Measurements from ENCODE around the gene H6PD. TPM values are rescaled to one million over a fixed set of nuclear protein-coding genes. Genes with fewer than 3 reads are reported as not detected.

Gene H6PD
- total RNA-seq, 8 experiments from 2014 or later = 6.8 to 23.4 (median 9.3) TPM

DNA sequence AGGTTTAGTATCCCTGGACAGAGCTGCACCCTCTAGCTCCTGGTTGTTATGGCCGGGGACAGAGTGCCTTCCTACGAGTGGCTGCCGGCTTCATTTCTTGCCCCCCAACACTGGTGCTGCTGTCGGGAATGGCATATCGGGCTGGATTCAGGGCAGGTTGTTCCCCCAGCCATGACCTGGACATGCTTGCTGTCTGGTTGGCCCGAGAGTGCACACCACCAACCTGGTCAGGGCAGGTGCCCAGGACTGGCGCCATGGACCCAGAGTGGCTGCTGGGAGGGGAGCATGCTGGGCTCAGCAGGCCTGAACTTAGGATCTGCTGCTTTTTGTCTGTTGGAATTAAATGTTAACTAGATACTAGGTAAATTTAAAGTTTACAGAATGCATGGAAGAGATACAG, 21.8 kb downstream of the H6PD start:
- in situ Hi-C loops (cut with MboI; ENCODE audit: low pct_unique_long_range_greater_than_20kb in 2 of 9, low sequenced_read_pairs in 9 of 9, unreplicated experiment in 9 of 9) = loop anchor here in 5 of 9 experiments (25.0 kb wide), 1 partner anchor 231 kb away; no protein-coding TSS in a partner anchor

DNA sequence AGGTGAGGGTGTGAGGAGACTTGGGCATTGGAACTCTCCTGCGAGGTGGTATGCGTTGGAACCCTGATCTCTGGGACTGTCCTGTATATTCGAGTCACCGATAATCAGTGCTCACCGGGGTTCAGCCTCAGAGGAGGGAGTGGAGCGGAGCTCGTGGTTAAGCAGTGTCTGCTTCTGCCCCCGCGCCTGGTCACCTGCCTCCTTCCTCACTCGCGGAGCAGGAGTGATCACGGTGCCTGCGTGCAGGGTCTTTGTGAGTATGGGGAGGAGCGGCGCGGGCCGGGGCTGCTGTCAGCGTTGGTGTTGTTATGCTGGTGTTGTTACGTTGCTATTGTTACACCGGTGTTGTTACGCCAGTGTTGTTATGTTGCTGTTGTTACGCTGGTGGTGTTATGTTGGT, 23.3 kb downstream of the H6PD start:
- in situ Hi-C loops (cut with MboI; ENCODE audit: low pct_unique_long_range_greater_than_20kb in 2 of 9, low sequenced_read_pairs in 9 of 9, unreplicated experiment in 9 of 9) = loop anchor here in 5 of 9 experiments (25.0 kb wide), 1 partner anchor 229 kb away; no protein-coding TSS in a partner anchor
- peaks cover 14 to 18% of the 10 kb centered on the region in 2 donors for H3K4me1 ChIP-seq (replicated peaks in 1 of 2)
- no peak overlapping the region for H3K4me3 ChIP-seq
- WGBS, 10 experiments = 84 to 100% (median 90%) methylated on average over 2 to 19 of the region's 22 CpGs; no CpG with 5 or more reads in 2 of the 10 experiments
- ATAC-seq (replicated peaks in 6 of 8) = peak in 1 of 8 experiments; percentile 20
- H3K27ac ChIP-seq = no peak overlapping the region

More for the DNA sequence above, 21.8 kb downstream of the H6PD start:
- no peak for ATAC-seq (replicated peaks in 6 of 8)
- no peak overlapping the region for H3K27ac ChIP-seq
- H3K4me1 ChIP-seq (replicated peaks in 1 of 2) = peaks cover 26 to 33% of the 10 kb centered on the region in 2 donors
- 89 to 100% (median 92%) methylated on average over 3 to 7 of the region's 7 CpGs; no CpG with 5 or more reads in 5 of the 10 experiments for WGBS, 10 experiments
- no peak overlapping the region for H3K4me3 ChIP-seq

DNA sequence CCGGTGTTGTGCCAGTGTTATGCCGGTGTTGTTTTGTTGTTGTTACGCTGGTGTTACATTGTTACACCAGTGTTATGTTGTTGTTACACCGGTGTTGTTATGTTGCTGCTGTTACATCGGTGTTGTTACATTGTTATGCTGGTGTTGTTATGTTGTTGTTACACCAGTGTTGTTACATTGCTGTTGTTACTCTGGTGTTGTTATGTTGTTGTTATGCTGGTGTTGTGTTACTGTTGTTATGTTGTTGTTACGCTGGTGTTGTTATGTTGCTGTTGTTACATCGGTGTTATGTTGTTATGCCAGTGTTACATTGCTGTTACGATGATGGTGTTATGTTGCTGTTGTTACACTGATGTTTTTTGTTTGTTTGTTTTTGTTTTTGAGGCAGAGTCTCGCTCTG, 24.1 kb downstream of the H6PD start:
- in situ Hi-C loops (cut with MboI; ENCODE audit: low pct_unique_long_range_greater_than_20kb in 2 of 9, low sequenced_read_pairs in 9 of 9, unreplicated experiment in 9 of 9) = loop anchor here in 5 of 9 experiments (25.0 kb wide), 1 partner anchor 229 kb away; no protein-coding TSS in a partner anchor
- Histone ChIP-seq H3K27ac (no peak overlapping the region), H3K4me1 (replicated peaks in 1 of 2) (peaks cover 6 to 11% of the 10 kb centered on the region in 2 donors), H3K4me3 (no peak overlapping the region)
- ATAC-seq (replicated peaks in 6 of 8) = no peak
- 93 to 98% (median 97%) methylated on average over 3 to 9 of the region's 9 CpGs; no CpG with 5 or more reads in 2 of the 10 experiments for WGBS, 10 experiments

DNA sequence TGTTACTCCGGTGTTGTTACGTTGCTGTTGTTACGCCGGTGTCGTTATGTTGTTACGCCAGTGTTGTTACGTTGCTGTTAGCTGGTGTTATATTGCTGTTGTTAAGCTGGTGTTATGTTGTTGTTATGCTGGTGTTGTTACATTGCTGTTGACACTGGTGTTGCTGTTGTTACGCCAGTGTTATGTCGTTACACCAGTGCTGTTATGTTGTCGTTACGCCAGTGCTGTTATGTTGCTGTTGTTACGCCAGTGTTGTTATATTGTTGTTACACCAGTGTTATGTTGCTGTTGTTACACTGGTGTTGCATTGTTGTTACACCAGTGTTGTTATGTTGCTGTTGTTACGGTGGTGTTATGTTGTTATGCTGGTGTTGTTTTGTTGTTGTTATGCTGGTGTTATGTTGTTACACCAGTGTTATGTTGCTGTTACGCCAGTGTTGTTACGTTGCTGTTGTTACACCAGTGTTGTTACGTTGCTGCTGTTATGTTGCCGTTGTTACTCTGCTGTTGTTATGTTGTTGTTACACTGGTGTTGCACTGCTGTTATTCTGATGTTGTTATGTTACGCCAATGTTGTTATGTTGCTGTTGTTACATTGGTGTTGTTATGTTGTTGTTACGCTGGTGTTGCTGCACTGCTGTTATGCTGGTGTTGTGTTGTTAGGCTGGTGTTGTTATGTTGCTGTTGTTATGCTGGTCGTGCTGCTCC, 25.6 kb downstream of the H6PD start:
- no peak overlapping the region for H3K27ac ChIP-seq
- ATAC-seq (replicated peaks in 6 of 8) = peak in 2 of 8 experiments; percentile 47 to 48
- WGBS, 10 experiments = 85 to 100% (median 97%) methylated on average over 2 to 20 of the region's 20 CpGs
- in situ Hi-C loops (cut with MboI; ENCODE audit: low pct_unique_long_range_greater_than_20kb in 2 of 9, low sequenced_read_pairs in 9 of 9, unreplicated experiment in 9 of 9) = loop anchor here in 7 of 9 experiments (10.0 to 25.0 kb wide), 2 partner anchors 227 to 235 kb away; no protein-coding TSS in a partner anchor
- H3K4me1 ChIP-seq (replicated peaks in 1 of 2) = no peaks in the 10 kb centered on the region
- no peak overlapping the region for H3K4me3 ChIP-seq

DNA sequence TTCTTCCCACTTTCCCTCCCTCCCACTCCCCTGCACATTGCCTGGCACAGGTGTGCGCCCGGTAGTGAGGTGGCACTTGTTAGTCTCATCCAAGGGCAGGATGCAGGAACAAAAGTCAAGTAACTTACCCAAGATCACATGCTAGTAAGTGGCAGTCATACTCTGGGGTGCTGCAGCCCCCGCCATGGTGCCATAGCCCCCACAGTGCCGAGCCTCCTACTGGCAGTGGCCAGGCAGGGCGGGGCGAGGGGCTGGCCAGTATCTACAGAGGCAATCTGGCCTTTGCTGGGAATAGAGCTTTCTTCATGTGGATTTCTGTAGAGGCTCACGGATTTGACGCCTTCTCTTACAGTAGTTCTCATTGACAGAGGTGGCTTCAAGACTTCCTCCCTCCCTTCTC, 26.9 kb downstream of the H6PD start:
- Histone ChIP-seq H3K4me1 (replicated peaks in 1 of 2) (peaks cover 11 to 12% of the 10 kb centered on the region in 2 donors), H3K4me3 (no peak overlapping the region), H3K27ac (no peak overlapping the region)
- in situ Hi-C loops (cut with MboI; ENCODE audit: low pct_unique_long_range_greater_than_20kb in 2 of 9, low sequenced_read_pairs in 9 of 9, unreplicated experiment in 9 of 9) = loop anchor here in 7 of 9 experiments (10.0 to 25.0 kb wide), 2 partner anchors 226 to 233 kb away; no protein-coding TSS in a partner anchor
- no peak for ATAC-seq (replicated peaks in 6 of 8)
- 93 to 100% (median 97%) methylated on average over 1 to 6 of the region's 8 CpGs; no CpG with 5 or more reads in 3 of the 10 experiments for WGBS, 10 experiments

DNA sequence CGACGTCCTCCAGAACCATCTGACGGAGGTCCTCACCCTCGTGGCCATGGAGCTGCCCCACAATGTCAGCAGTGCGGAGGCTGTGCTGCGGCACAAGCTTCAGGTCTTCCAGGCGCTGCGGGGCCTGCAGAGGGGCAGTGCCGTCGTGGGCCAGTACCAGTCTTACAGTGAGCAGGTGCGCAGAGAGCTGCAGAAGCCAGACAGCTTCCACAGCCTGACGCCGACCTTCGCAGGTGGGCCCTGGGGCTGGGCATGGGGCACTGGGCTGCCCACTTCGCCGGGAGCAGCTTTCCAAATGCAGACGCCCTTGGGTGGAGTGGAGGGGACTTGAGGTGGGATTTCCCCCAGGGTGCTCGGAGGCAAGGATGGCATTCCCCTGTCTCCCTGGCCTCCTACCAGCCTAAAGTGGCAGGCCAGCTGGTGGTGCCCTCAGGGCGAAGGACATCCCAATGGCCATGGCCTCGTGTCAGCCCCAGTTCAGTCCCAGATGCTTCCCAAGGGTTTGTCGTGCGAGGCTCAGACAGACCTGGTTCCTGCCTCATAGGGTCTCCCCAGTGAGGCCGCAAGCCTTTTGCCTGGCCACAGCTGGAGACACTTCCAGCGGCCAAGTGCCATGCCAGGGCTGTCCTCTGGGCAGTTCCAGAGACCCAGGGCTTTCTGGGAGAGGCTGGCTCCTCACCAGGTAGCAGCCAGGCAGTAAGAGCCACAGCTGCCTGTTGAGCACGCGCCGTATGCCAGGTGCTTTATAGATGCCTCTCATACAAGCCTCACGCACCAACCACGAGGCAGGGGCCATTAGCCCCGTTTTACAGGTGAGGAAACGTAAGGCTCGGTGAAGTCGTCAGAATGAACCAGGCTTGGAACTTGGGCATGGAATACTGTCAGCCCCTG, 27.8 kb downstream of the H6PD start:
- H3K4me1 ChIP-seq (replicated peaks in 1 of 2) = peaks cover 11 to 14% of the 10 kb centered on the region in 2 donors
- 70 to 96% (median 83%) methylated on average over 1 to 24 of the region's 33 CpGs; no CpG with 5 or more reads in 3 of the 10 experiments for WGBS, 10 experiments
- in situ Hi-C loops (cut with MboI; ENCODE audit: low pct_unique_long_range_greater_than_20kb in 2 of 9, low sequenced_read_pairs in 9 of 9, unreplicated experiment in 9 of 9) = loop anchor here in 7 of 9 experiments (10.0 to 25.0 kb wide), 2 partner anchors 225 to 232 kb away; no protein-coding TSS in a partner anchor

DNA sequence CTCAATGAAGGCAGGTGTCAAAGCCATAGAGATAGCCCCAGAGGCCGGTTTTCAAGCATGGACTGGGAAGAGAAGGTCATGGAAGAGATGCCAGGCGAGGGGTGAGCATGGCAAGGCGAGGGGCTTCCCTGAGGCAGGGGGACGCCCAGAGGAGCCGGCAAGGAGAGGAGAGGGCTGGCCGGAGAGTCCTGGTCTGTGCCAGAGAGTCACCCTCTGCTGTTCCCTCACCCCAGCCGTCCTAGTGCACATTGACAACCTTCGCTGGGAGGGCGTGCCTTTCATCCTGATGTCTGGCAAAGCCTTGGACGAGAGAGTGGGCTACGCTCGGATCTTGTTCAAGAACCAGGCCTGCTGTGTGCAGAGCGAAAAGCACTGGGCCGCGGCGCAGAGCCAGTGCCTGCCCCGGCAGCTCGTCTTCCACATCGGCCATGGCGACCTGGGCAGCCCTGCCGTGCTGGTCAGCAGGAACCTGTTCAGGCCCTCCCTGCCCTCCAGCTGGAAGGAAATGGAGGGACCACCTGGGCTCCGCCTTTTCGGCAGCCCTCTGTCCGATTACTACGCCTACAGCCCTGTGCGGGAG, 28.8 kb downstream of the H6PD start:
- in situ Hi-C loops (cut with MboI; ENCODE audit: low pct_unique_long_range_greater_than_20kb in 2 of 9, low sequenced_read_pairs in 9 of 9, unreplicated experiment in 9 of 9) = loop anchor here in 7 of 9 experiments (10.0 to 25.0 kb wide), 2 partner anchors 224 to 231 kb away; no protein-coding TSS in a partner anchor
- ATAC-seq (replicated peaks in 6 of 8) = no peak
- WGBS, 10 experiments = 80 to 95% (median 86%) methylated on average over 2 to 11 of the region's 26 CpGs; no CpG with 5 or more reads in 3 of the 10 experiments

More for the DNA sequence above, 27.8 kb downstream of the H6PD start:
- Histone ChIP-seq H3K27ac (no peak overlapping the region), H3K4me3 (no peak overlapping the region)
- ATAC-seq (replicated peaks in 6 of 8) = no peak

DNA sequence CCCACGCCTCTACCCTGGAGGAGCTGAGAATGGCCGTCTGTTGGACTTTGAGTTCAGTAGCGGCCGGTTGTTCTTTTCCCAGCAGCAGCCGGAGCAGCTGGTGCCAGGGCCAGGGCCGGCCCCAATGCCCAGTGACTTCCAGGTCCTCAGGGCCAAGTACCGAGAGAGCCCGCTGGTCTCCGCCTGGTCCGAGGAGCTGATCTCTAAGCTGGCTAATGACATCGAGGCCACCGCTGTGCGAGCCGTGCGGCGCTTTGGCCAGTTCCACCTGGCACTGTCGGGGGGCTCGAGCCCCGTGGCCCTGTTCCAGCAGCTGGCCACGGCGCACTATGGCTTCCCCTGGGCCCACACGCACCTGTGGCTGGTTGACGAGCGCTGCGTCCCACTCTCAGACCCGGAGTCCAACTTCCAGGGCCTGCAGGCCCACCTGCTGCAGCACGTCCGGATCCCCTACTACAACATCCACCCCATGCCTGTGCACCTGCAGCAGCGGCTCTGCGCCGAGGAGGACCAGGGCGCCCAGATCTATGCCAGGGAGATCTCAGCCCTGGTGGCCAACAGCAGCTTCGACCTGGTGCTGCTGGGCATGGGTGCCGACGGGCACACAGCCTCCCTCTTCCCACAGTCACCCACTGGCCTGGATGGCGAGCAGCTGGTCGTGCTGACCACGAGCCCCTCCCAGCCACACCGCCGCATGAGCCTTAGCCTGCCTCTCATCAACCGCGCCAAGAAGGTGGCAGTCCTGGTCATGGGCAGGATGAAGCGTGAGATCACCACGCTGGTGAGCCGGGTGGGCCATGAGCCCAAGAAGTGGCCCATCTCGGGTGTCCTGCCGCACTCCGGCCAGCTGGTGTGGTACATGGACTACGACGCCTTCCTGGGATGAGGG, 29.7 kb downstream of the H6PD start:
- 91 to 100% (median 97%) methylated on average over 1 to 30 of the region's 50 CpGs; no CpG with 5 or more reads in 5 of the 10 experiments for WGBS, 10 experiments
- H3K4me1 ChIP-seq (replicated peaks in 1 of 2) = peaks cover 14 to 18% of the 10 kb centered on the region in 2 donors
- in situ Hi-C loops (cut with MboI; ENCODE audit: low pct_unique_long_range_greater_than_20kb in 2 of 9, low sequenced_read_pairs in 9 of 9, unreplicated experiment in 9 of 9) = loop anchor here in 7 of 9 experiments (10.0 to 25.0 kb wide), 2 partner anchors 223 to 231 kb away; no protein-coding TSS in a partner anchor
- ATAC-seq (replicated peaks in 6 of 8) = no peak
- no peak overlapping the region for H3K27ac ChIP-seq
- no peak overlapping the region for H3K4me3 ChIP-seq

More for the DNA sequence above, 28.8 kb downstream of the H6PD start:
- Histone ChIP-seq H3K4me3 (no peak overlapping the region), H3K4me1 (replicated peaks in 1 of 2) (peaks cover 11 to 14% of the 10 kb centered on the region in 2 donors), H3K27ac (no peak overlapping the region)

DNA sequence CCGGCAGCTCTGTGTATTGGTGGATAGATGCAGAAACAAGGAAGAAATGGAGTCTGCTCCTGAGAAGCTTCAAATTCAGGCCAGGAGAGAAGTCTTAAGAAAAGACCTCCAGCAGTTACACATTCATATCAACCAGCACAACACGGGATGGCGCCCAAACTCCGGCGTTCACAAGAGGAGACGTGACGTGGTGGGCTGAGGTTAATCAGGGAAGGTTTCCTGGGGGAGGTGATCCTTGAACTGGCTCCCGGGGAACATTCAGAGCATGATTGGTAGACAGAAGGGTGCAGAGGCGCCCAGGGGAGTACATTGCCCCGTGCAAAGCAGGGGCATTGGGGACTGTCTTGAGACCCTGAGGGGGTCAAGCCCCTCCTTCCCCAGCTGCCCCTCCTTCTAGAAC, 30.5 kb downstream of the H6PD start:
- no peak for ATAC-seq (replicated peaks in 6 of 8)
- peaks cover 22 to 27% of the 10 kb centered on the region in 2 donors for H3K4me1 ChIP-seq (replicated peaks in 1 of 2)
- no peak overlapping the region for H3K4me3 ChIP-seq
- H3K27ac ChIP-seq = no peak overlapping the region
- 73 to 100% (median 89%) methylated on average over 1 to 8 of the region's 10 CpGs; no CpG with 5 or more reads in 4 of the 10 experiments for WGBS, 10 experiments
- in situ Hi-C loops (cut with MboI; ENCODE audit: low pct_unique_long_range_greater_than_20kb in 2 of 9, low sequenced_read_pairs in 9 of 9, unreplicated experiment in 9 of 9) = loop anchor here in 7 of 9 experiments (10.0 to 25.0 kb wide), 2 partner anchors 222 to 230 kb away; no protein-coding TSS in a partner anchor

DNA sequence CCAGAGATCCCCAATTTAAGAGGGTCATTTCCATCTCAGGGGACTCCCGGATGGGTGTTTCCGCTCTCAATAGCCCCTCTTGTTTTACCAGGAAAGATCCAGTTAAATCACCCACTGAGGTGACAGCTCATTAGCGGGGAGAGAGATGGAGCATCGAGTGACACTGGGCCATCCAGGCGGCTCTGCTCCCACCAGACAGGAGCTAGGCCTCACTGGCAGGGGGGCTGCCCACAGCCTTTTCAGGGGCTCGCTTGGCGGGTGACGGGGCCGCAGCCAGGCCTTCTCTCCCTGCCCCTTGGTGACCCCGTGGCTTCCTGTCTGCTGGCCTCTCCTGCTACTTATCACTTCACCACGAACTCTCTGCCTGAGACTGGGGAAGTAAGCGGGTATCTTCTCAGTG, 31.4 kb downstream of the H6PD start:
- in situ Hi-C loops (cut with MboI; ENCODE audit: low pct_unique_long_range_greater_than_20kb in 2 of 9, low sequenced_read_pairs in 9 of 9, unreplicated experiment in 9 of 9) = loop anchor here in 7 of 9 experiments (10.0 to 25.0 kb wide), 2 partner anchors 221 to 229 kb away; no protein-coding TSS in a partner anchor
- peak in 3 of 8 experiments; percentile 3 to 18 (median 7) for ATAC-seq (replicated peaks in 6 of 8)

DNA sequence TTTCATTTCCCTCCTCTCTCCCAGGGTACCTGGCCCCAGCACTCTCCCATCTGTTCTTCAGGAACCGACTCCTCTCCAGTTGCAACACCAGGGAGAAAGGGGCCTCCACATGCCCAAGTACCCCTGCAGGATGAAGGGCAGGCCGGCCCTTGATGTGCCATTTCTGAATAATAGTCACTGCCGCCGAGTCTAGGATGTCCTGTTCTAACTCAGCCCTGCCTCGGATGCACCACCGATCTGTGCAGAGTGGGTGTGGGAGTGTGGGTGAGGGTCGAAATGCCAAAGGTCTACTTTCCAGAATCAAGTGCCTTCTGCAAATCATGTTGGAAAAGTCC, 32.7 kb downstream of the H6PD start:
- in situ Hi-C loops (cut with MboI; ENCODE audit: low pct_unique_long_range_greater_than_20kb in 2 of 9, low sequenced_read_pairs in 9 of 9, unreplicated experiment in 9 of 9) = loop anchor here in 7 of 9 experiments (10.0 to 25.0 kb wide), 2 partner anchors 220 to 227 kb away; no protein-coding TSS in a partner anchor
- WGBS, 10 experiments = 47 to 85% (median 52%) methylated on average over 3 to 5 of the region's 7 CpGs; no CpG with 5 or more reads in 7 of the 10 experiments
- peak in 2 of 8 experiments; percentile 5 to 10 for ATAC-seq (replicated peaks in 6 of 8)
- peaks cover 36 to 45% of the 10 kb centered on the region in 2 donors for H3K4me1 ChIP-seq (replicated peaks in 1 of 2)
- no peak overlapping the region for H3K27ac ChIP-seq
- no peak overlapping the region for H3K4me3 ChIP-seq

More for the DNA sequence above, 31.4 kb downstream of the H6PD start:
- Histone ChIP-seq H3K4me3 (no peak overlapping the region), H3K27ac (no peak overlapping the region), H3K4me1 (replicated peaks in 1 of 2) (peaks cover 31 to 36% of the 10 kb centered on the region in 2 donors)
- 42 to 100% (median 63%) methylated on average over 1 to 10 of the region's 12 CpGs; no CpG with 5 or more reads in 3 of the 10 experiments for WGBS, 10 experiments
